Measurements from ENCODE around the gene DYNLT1. TPM values are rescaled to one million over a fixed set of nuclear protein-coding genes. Genes with fewer than 3 reads are reported as not detected.

The DYNLT1 gene
- 89.8 and 94.6 TPM in 2 replicates for total RNA-seq

DNA sequence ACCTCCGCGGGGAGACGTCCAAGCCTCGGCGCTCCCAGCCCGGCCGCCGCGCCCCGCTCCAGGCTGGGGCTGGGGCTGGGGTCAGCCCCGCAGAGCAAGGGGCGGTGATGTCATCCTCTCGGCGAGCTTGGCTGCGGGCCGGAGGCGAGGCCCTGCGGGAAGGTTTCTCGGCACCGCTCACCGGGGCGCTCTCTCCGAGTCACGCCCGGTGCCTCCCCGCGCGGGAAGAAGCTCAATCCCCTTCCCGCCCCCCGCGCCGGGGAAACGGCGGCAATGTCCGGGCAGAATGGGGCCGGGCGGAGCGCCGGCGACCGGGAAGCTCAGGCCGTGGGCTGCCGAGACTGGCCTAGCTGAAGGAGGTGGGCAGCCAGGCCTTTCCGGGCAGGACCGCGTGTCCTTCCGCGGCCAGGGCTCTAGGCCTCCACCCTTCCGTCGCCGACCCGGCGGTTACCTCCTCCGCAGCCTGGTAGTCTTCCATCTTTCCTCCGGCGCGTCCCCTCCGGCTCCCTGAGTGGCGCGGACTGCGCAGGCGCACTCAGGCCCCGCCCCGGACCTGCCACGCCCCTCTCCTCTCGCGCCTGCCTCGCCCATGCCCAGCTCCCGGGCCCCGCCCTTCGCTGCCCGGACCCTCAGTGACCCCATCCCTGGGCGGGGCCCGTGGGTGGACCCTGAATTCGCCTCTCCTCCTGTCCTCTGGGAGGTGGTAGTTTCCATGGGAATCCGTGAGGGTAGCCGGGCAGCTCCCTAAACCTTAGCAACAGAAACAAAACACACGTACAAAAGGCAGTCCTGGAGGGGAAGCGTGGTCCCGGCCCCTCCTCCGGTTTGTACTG, at the start of gene DYNLT1:
DYNLT1 (minus strand) TSS at position 513 of the 833 bp plus-strand sequence; CDS start at position 478, 35 bp downstream.

DNA sequence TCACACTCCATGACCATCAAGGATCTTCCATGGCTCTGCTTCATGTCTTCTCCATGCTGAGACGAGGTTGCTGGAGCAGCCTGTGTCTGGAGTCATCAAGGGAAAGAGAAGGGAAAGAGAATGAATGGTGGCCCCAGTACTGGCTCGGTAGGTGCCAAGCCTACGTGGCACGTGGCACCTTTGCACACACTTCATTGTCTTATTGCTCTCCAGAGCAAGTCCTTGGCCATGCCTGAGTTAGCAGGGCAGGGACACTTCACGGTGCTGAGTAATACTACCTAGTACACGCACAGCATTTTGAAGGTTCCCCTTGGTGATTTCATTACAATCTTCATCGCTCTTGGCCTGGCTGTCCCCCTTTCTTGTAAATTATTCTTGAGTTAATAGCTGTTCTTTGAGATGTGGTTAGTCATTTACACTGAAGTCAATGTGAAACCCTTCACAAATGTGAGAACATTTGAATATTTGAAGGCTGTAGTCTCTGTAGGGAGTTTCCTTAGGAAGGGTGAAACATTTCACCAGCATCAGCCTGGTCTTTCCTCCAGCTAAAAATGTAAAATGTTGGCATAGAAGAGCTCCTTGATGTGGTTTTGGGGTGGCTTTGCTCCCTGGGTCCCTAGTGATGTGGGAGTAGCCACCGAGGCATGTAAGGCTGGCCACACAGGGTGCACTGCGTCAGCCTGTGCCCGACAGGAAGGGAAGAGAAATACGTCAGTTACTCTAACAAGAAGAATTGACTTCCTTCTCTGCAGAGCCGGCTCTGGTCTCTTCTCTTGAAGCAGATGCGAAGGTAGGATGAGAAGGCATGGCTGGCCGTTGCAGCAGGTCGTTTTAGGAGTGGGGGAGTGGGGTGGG, 5.0 kb upstream of the DYNLT1 start, which contains the start of gene SYTL3:
SYTL3 (plus strand) TSS at position 766 of the 855 bp plus-strand sequence. CDS start 13,215 bp downstream, outside the sequence.

Small RNA genes lying within 50 kb of the gene (small RNA-seq; reads per million reads assigned to genes)
- gene MIR7161: not detected

Other genes starting within 250 kb of the DYNLT1 start
- 39.6 and 45.3 TPM in 2 replicates for gene TMEM181, start 84.7 kb downstream of the DYNLT1 start, total RNA-seq
- 1.9 and 2.2 TPM in 2 replicates for gene SYTL3, start 5.3 kb upstream of the DYNLT1 start, total RNA-seq
- gene EZR, start 174.6 kb upstream of the DYNLT1 start, total RNA-seq: 87.9 and 94.5 TPM in 2 replicates